A673 (cell line): Measurements from ENCODE around the gene RBM5.

Experiments used
- CTCF ChIP-seq: fragments of 300-800, 200-600 bp; sonication (generic); conservative IDR thresholded peaks from 2 replicates; pipeline ENCODE4 v1.5.1; 2017; ENCODE audit warnings: low read depth, mild to moderate bottlenecking, antibody characterized with exemption, low read length, moderate library complexity, mixed read lengths
- EZH2 ChIP-seq: fragments of 200-600 bp; sonication (generic); IDR thresholded peaks from 2 replicates; pipeline ENCODE4 v1.6.1; 2017; ENCODE audit warnings: borderline replicate concordance, low read depth, mild to moderate bottlenecking, mixed read lengths, antibody characterized with exemption, low read length; ENCODE audit not compliant: poor library complexity, severe bottlenecking

GRCh38 chr3:50118237-50118636 lies 29.5 kb downstream of the RBM5 start:
- TF ChIP-seq CTCF: no peak
- no peak for TF ChIP-seq EZH2
